GM19438 (cell line): ENCODE measurements around the gene SENP2.
"Not testable (repeated sequence)": the region's sequence is repeated elsewhere in the genome, so short reads cannot be mapped to it uniquely, and the experiment has no call there.

ENCODE experiments used
- ATAC-seq: cut with Tn5 transposase; IDR thresholded peaks from one replicate; pipeline ENCODE4 v1.9.1; 2021; ENCODE audit warnings: low read depth; ENCODE audit not compliant: unreplicated experiment

The SENP2 gene

GRCh38 chr3:185646382-185647133 is 60.5 kb downstream of the SENP2 start:
- no peak for ATAC-seq

GRCh38 chr3:185647134-185647879 is 61.2 kb downstream of the SENP2 start:
- no peak for ATAC-seq

GRCh38 chr3:185647880-185648210 is 61.8 kb downstream of the SENP2 start:
- no peak for ATAC-seq

- no peak for ATAC-seq
Measured at GRCh38 chr3:185648396-185648795, 62.3 kb downstream of the SENP2 start.

GRCh38 chr3:185649414-185649813 is 63.3 kb downstream of the SENP2 start:
- ATAC-seq = no peak

- ATAC-seq = no peak
Measured at GRCh38 chr3:185651971-185652370, 65.9 kb downstream of the SENP2 start.

GRCh38 chr3:185653949-185654757 is 68.1 kb downstream of the SENP2 start:
- no peak for ATAC-seq

GRCh38 chr3:185654758-185655145 is 68.7 kb downstream of the SENP2 start:
- no peak for ATAC-seq

- no peak for ATAC-seq
Measured at GRCh38 chr3:185655426-185656320, 69.6 kb downstream of the SENP2 start.

- ATAC-seq = no peak
Measured at GRCh38 chr3:185656321-185656840, 70.3 kb downstream of the SENP2 start.

- ATAC-seq = no peak
Measured at GRCh38 chr3:185657211-185657610, 71.1 kb downstream of the SENP2 start.

GRCh38 chr3:185657691-185658503 is 71.8 kb downstream of the SENP2 start:
- no peak for ATAC-seq

GRCh38 chr3:185658504-185658912 is 72.4 kb downstream of the SENP2 start:
- ATAC-seq = no peak

- no peak for ATAC-seq
Measured at GRCh38 chr3:185658943-185659342, 72.8 kb downstream of the SENP2 start.

GRCh38 chr3:185659942-185660921 is 74.1 kb downstream of the SENP2 start:
- no peak for ATAC-seq

GRCh38 chr3:185661296-185661695 is 75.2 kb downstream of the SENP2 start:
- ATAC-seq = not testable (repeated sequence)

GRCh38 chr3:185661772-185662171 is 75.7 kb downstream of the SENP2 start:
- no peak for ATAC-seq

GRCh38 chr3:185663929-185664328 is 77.8 kb downstream of the SENP2 start:
- no peak for ATAC-seq
